IMR-90 (cell line): Measurements from ENCODE around the gene CACNA1I. TPM values are rescaled to one million over a fixed set of nuclear protein-coding genes. Genes with fewer than 3 reads are reported as not detected.

Experiments used
- ATAC-seq: fragments of 200-7000 bp; cut with Tn5 transposase; 2 replicates; pipeline ENCODE4 v1.9.1; 2020; ENCODE audit warnings: low read depth, mild to moderate bottlenecking, moderate library complexity
- BruUV-seq: library from RNA; stranded (reverse); fragments of 400-500 nt; replicated peaks from 2 replicates; lab custom pipeline; 2021; lab: Mats Ljungman, UMichigan
- CTCF ChIA-PET: fragments of 300-600 bp; formaldehyde crosslinking; extraction: SDS; loops from one replicate; lab custom pipeline; 2021; ENCODE audit warnings: antibody characterized with exemption; lab: Yijun Ruan, JAX
- POLR2A ChIA-PET: fragments of 300-600 bp; sonication (Branson Sonifier 250); formaldehyde crosslinking; loops from one replicate; lab custom pipeline; 2022; ENCODE audit warnings: antibody characterized with exemption; ENCODE audit not compliant: unreplicated experiment; lab: Charles Lee
- DNase-seq: peaks from one replicate; pipeline ENCODE4 v3.0.0; 2013
- H2AFZ ChIP-seq: replicated peaks from 2 replicates; pipeline ENCODE3; 2013; ENCODE audit warnings: low read length, mild to moderate bottlenecking; ENCODE audit not compliant: poor library complexity
- H2AK5ac ChIP-seq: 2 replicates; pipeline ENCODE4 v1.6.1; 2013; ENCODE audit warnings: low read depth, low read length, inconsistent platforms
- H2AK9ac ChIP-seq: replicated peaks from 2 replicates; pipeline ENCODE3; 2013; ENCODE audit warnings: mild to moderate bottlenecking, low read depth, low read length, moderate library complexity; ENCODE audit not compliant: poor library complexity
- H2BK120ac ChIP-seq: 2 replicates; pipeline ENCODE4 v1.6.1; 2013; ENCODE audit warnings: low read depth, low read length, inconsistent platforms
- H2BK15ac ChIP-seq: 3 replicates; pipeline ENCODE4 v1.6.1; 2013; ENCODE audit warnings: low read depth, low read length, inconsistent platforms
- H2BK20ac ChIP-seq: 2 replicates; pipeline ENCODE4 v1.6.1; 2013; ENCODE audit warnings: low read depth, mild to moderate bottlenecking, inconsistent platforms, low read length, moderate library complexity
- H2BK5ac ChIP-seq: 2 replicates; pipeline ENCODE4 v1.6.1; 2013; ENCODE audit warnings: mild to moderate bottlenecking, low read depth, low read length, inconsistent platforms; ENCODE audit not compliant: poor library complexity, severe bottlenecking
- H3K14ac ChIP-seq: replicated peaks from 2 replicates; pipeline ENCODE4 v1.6.1; 2013; ENCODE audit warnings: low read depth, low read length, inconsistent platforms
- H3K18ac ChIP-seq: 2 replicates; pipeline ENCODE4 v1.6.1; 2013; ENCODE audit warnings: low read depth, low read length, control low read depth
- H3K23ac ChIP-seq: 2 replicates; pipeline ENCODE4 v1.6.1; 2013; ENCODE audit warnings: low read depth, low read length, inconsistent platforms
- H3K27ac ChIP-seq: 2 replicates; pipeline ENCODE4 v1.5.1; 2013; ENCODE audit warnings: mild to moderate bottlenecking, control low read depth, low read length; ENCODE audit not compliant: insufficient read depth
- H3K27me3 ChIP-seq: 2 replicates; pipeline ENCODE4 v1.6.1; 2013; ENCODE audit warnings: low read length; ENCODE audit not compliant: control insufficient read depth, insufficient read depth
- H3K36me3 ChIP-seq: 2 replicates; pipeline ENCODE4 v1.6.1; 2013; ENCODE audit warnings: low read length, mixed read lengths; ENCODE audit not compliant: control insufficient read depth, insufficient read depth
- H3K4ac ChIP-seq: 2 replicates; pipeline ENCODE4 v1.6.1; 2013; ENCODE audit warnings: low read depth, low read length, inconsistent platforms
- H3K4me1 ChIP-seq: 2 replicates; pipeline ENCODE4 v1.6.1; 2013; ENCODE audit warnings: low read length, mixed read lengths; ENCODE audit not compliant: control insufficient read depth, insufficient read depth
- H3K4me2 ChIP-seq: 2 replicates; pipeline ENCODE4 v1.6.1; 2013; ENCODE audit warnings: low read depth, mild to moderate bottlenecking, control low read depth, low read length, moderate library complexity
- H3K4me3 ChIP-seq: 2 replicates; pipeline ENCODE4 v1.5.1; 2013; ENCODE audit warnings: low read depth, mild to moderate bottlenecking, control low read depth, low read length, moderate library complexity; ENCODE audit not compliant: insufficient read depth
- H3K56ac ChIP-seq: 2 replicates; pipeline ENCODE4 v1.6.1; 2013; ENCODE audit warnings: low read length, inconsistent platforms; ENCODE audit not compliant: insufficient read depth; ENCODE audit errors: extremely low read depth
- H3K79me1 ChIP-seq, 2 experiments: 2 replicates each; pipeline ENCODE4 v1.6.1; 2013; ENCODE audit warnings: low read length in 2 of 2, inconsistent platforms in 1 of 2, low read depth in 1 of 2
- H3K9ac ChIP-seq: 2 replicates; pipeline ENCODE4 v1.6.1; 2013; ENCODE audit warnings: low read depth, low read length, control low read depth
- H3K9me1 ChIP-seq: 2 replicates; pipeline ENCODE4 v1.6.1; 2013; ENCODE audit warnings: low read length, inconsistent platforms; ENCODE audit not compliant: insufficient read depth
- H3K9me3 ChIP-seq: 2 replicates; pipeline ENCODE4 v1.6.1; 2013; ENCODE audit warnings: low read length; ENCODE audit not compliant: control insufficient read depth, insufficient read depth
- H4K20me1 ChIP-seq: 2 replicates; pipeline ENCODE4 v1.6.1; 2013; ENCODE audit warnings: low read length, inconsistent platforms; ENCODE audit not compliant: insufficient read depth
- H4K5ac ChIP-seq: 2 replicates; pipeline ENCODE4 v1.6.1; 2013; ENCODE audit warnings: mild to moderate bottlenecking, low read depth, low read length, control low read depth
- H4K8ac ChIP-seq, 2 experiments: 2 replicates each; pipeline ENCODE4 v1.6.1; 2013; ENCODE audit warnings: low read depth in 2 of 2, low read length in 2 of 2, control low read depth in 1 of 2, inconsistent platforms in 1 of 2
- H4K91ac ChIP-seq: 2 replicates; pipeline ENCODE4 v1.6.1; 2013; ENCODE audit warnings: low read depth, low read length, inconsistent platforms; ENCODE audit not compliant: insufficient read depth
- CEBPB ChIP-seq: IDR thresholded peaks from 2 replicates; pipeline ENCODE4 v1.6.1; 2012; ENCODE audit warnings: low read depth, low read length, improper control_type of control experiment
- CHD1 ChIP-seq: IDR thresholded peaks from 2 replicates; pipeline ENCODE4 v1.6.1; 2012; ENCODE audit warnings: low read depth, low read length, improper control_type of control experiment
- RAD21 ChIP-seq: IDR thresholded peaks from 2 replicates; pipeline ENCODE4 v1.6.1; 2012; ENCODE audit warnings: low read length, improper control_type of control experiment
- RCOR1 ChIP-seq: IDR thresholded peaks from 2 replicates; pipeline ENCODE4 v1.6.1; 2012; ENCODE audit warnings: mild to moderate bottlenecking, low read length, improper control_type of control experiment; ENCODE audit not compliant: insufficient replicate concordance
- WGBS, 2 experiments: methylation state at CpG; one replicate each; pipeline versions ENCODE4 v1.1.5 to v1.1.7; 2013; ENCODE audit warnings: missing lambda C conversion rate in 2 of 2; ENCODE audit not compliant: insufficient read length in 1 of 2; ENCODE audit errors: extremely low coverage in 2 of 2; 5-methylcytosine and 5-hydroxymethylcytosine counted together
- dilution Hi-C: fragments of 300-500 bp; cut with HindIII; formaldehyde crosslinking; loops from one replicate; pipeline ENCODE4 v1.14.3; 2018; ENCODE audit warnings: low sequenced_read_pairs; ENCODE audit not compliant: unreplicated experiment
- in situ Hi-C: fragments of 300-500 bp; cut with MboI; formaldehyde crosslinking; loops from 3 replicates; pipeline ENCODE4 v1.14.3; 2019; ENCODE audit warnings: low sequenced_read_pairs, inconsistent platforms, mixed read lengths
- intact Hi-C: fragments of 100-400 bp; cut with micrococcal nuclease; formaldehyde crosslinking; loops from 2 replicates; pipeline ENCODE4 v1.10.0; 2022
- polyA plus RNA-seq, 3 experiments: library from polyadenylated mRNA; depleted of rRNA; stranded (reverse); fragments of >200 nt; gene quantifications; 2 replicates each; pipeline ENCODE4 v1.2.3, GENCODE V29; 2012; ENCODE audit warnings: low replicate concordance in 1 of 3
- total RNA-seq: library from RNA; depleted of rRNA; stranded (reverse); fragments of >200 nt; gene quantifications from 2 replicates; pipeline ENCODE4 v1.2.3, GENCODE V29; 2012
- TF ChIP-seq, protein P1 (sequence below): conservative IDR thresholded peaks from 2 replicates; pipeline ENCODE4 v1.5.1; 2012; ENCODE audit warnings: mild to moderate bottlenecking, low read depth, low read length, improper control_type of control experiment
- TF ChIP-seq, protein P2 (sequence below): fragments of 150-350 bp; IDR thresholded peaks from 2 replicates; pipeline ENCODE4 v1.6.1; 2017; ENCODE audit warnings: mild to moderate bottlenecking, antibody characterized with exemption, low read length, low read depth

The CACNA1I gene
- total and polyA plus RNA-seq, 2 of the 4 experiments (the other 2 are of a cell fraction) = under 0.01 to 0.02 TPM

- DNase-seq = peak; percentile 10
- intact Hi-C loops = no loop called here
- Histone ChIP-seq H3K18ac (no peak overlapping the region), H3K23ac (no peak overlapping the region), H3K9ac (no peak overlapping the region), H2AK5ac (no peak overlapping the region), H3K4me1 (peaks cover 1% of the 10 kb centered on the region; the same call in 1 of the 2 replicates), H4K5ac (no peak overlapping the region), H2BK5ac (no peak overlapping the region), H2AFZ (no peak overlapping the region), H3K36me3 (no peaks in the 10 kb centered on the region), H2BK120ac (no peak overlapping the region), H3K79me1 (no peaks in the 10 kb centered on the region), H3K27ac (no peak overlapping the region), H2BK15ac (no peak overlapping the region), H4K8ac (no peak overlapping the region), H3K4me2 (no peak overlapping the region), H3K4me3 (no peak overlapping the region), H2BK20ac (no peak overlapping the region), H4K91ac (no peak overlapping the region), H4K20me1 (no peaks in the 10 kb centered on the region), H3K9me3 (peaks cover 3% of the 10 kb centered on the region; the same call in 1 of the 2 replicates), H3K4ac (no peak overlapping the region), H3K14ac (no peak overlapping the region), H3K27me3 (peaks cover 29% of the 10 kb centered on the region), H2AK9ac (no peak overlapping the region), H3K9me1 (no peaks in the 10 kb centered on the region), H3K56ac (no peak overlapping the region)
- ChIA-PET POLR2A (no interaction called here), CTCF (no interaction called here)
- BruUV-seq = no TSS peak
- no peak for TF ChIP-seq RAD21
- TF ChIP-seq CEBPB = no peak
- TF ChIP-seq CHD1 = no peak
- TF ChIP-seq, protein P1, sequence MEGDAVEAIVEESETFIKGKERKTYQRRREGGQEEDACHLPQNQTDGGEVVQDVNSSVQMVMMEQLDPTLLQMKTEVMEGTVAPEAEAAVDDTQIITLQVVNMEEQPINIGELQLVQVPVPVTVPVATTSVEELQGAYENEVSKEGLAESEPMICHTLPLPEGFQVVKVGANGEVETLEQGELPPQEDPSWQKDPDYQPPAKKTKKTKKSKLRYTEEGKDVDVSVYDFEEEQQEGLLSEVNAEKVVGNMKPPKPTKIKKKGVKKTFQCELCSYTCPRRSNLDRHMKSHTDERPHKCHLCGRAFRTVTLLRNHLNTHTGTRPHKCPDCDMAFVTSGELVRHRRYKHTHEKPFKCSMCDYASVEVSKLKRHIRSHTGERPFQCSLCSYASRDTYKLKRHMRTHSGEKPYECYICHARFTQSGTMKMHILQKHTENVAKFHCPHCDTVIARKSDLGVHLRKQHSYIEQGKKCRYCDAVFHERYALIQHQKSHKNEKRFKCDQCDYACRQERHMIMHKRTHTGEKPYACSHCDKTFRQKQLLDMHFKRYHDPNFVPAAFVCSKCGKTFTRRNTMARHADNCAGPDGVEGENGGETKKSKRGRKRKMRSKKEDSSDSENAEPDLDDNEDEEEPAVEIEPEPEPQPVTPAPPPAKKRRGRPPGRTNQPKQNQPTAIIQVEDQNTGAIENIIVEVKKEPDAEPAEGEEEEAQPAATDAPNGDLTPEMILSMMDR = no peak
- TF ChIP-seq, protein P2, sequence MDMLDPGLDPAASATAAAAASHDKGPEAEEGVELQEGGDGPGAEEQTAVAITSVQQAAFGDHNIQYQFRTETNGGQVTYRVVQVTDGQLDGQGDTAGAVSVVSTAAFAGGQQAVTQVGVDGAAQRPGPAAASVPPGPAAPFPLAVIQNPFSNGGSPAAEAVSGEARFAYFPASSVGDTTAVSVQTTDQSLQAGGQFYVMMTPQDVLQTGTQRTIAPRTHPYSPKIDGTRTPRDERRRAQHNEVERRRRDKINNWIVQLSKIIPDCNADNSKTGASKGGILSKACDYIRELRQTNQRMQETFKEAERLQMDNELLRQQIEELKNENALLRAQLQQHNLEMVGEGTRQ = no peak
- TF ChIP-seq RCOR1 = no peak
- WGBS, 2 experiments = 42% methylated on average over 11 of the region's 24 CpGs; no CpG with 5 or more reads in 1 of the 2 experiments
- dilution Hi-C loops = no loop called here
- in situ Hi-C loops = no loop called here
- peak; percentile 55 for ATAC-seq
These were observed 80.8 kb downstream of the CACNA1I start for GRCh38 chr22:39651053-39651996.
